ENCODE measurements around the gene ACVRL1. TPM values are rescaled to one million over a fixed set of nuclear protein-coding genes. Genes with fewer than 3 reads are reported as not detected.

The ACVRL1 gene
- total RNA-seq, 1 experiment from 2014 or later, result 0.98 TPM

DNA sequence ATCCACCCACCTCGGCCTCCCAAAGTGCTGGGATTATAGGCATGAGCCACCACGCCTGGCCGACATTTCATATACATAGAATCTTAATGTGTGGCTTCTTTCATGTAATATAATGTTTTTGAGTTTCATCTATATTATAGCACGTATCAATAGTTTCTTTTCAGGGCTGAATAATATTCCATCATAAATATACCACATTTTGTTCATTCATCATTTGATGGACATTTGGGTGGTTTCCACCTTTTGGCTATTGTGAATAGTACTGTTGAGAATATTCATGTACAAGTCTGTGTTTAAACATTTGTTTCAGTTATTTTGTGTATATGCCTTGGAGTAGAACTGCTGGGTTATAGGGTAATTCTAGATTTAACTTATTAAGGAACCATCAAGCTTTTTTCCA lies 56.2 kb downstream of the ACVRL1 start:
- peaks cover 9% of the 10 kb centered on the region for H3K36me3 Mint-ChIP-seq
- no peaks in the 10 kb centered on the region for H3K27me3 Mint-ChIP-seq (ENCODE audit: low read depth)
- TF ChIP-seq, protein P1, sequence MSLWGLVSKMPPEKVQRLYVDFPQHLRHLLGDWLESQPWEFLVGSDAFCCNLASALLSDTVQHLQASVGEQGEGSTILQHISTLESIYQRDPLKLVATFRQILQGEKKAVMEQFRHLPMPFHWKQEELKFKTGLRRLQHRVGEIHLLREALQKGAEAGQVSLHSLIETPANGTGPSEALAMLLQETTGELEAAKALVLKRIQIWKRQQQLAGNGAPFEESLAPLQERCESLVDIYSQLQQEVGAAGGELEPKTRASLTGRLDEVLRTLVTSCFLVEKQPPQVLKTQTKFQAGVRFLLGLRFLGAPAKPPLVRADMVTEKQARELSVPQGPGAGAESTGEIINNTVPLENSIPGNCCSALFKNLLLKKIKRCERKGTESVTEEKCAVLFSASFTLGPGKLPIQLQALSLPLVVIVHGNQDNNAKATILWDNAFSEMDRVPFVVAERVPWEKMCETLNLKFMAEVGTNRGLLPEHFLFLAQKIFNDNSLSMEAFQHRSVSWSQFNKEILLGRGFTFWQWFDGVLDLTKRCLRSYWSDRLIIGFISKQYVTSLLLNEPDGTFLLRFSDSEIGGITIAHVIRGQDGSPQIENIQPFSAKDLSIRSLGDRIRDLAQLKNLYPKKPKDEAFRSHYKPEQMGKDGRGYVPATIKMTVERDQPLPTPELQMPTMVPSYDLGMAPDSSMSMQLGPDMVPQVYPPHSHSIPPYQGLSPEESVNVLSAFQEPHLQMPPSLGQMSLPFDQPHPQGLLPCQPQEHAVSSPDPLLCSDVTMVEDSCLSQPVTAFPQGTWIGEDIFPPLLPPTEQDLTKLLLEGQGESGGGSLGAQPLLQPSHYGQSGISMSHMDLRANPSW (CRISPR knock-in tag; conservative IDR thresholded peaks at IDR 0.05; ENCODE audit: low read depth), result no peak
- no peak for TF ChIP-seq NR2C2 (CRISPR knock-in tag; IDR thresholded peaks at IDR 0.05)
- TF ChIP-seq ETV6 (CRISPR knock-in tag; IDR thresholded peaks at IDR 0.05), result no peak
- no peak for TF ChIP-seq IRF2 (CRISPR knock-in tag; IDR thresholded peaks at IDR 0.05; ENCODE audit: borderline replicate concordance, low read depth)
- TF ChIP-seq, protein P2, sequence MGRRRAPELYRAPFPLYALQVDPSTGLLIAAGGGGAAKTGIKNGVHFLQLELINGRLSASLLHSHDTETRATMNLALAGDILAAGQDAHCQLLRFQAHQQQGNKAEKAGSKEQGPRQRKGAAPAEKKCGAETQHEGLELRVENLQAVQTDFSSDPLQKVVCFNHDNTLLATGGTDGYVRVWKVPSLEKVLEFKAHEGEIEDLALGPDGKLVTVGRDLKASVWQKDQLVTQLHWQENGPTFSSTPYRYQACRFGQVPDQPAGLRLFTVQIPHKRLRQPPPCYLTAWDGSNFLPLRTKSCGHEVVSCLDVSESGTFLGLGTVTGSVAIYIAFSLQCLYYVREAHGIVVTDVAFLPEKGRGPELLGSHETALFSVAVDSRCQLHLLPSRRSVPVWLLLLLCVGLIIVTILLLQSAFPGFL (CRISPR knock-in tag; IDR thresholded peaks at IDR 0.05; ENCODE audit: borderline replicate concordance), result no peak
- TF ChIP-seq ZNF219 (CRISPR knock-in tag; IDR thresholded peaks at IDR 0.05; ENCODE audit: borderline replicate concordance), result no peak
- TF ChIP-seq EMX1 (CRISPR knock-in tag; IDR thresholded peaks at IDR 0.05), result no peak
- TF ChIP-seq, protein P3, sequence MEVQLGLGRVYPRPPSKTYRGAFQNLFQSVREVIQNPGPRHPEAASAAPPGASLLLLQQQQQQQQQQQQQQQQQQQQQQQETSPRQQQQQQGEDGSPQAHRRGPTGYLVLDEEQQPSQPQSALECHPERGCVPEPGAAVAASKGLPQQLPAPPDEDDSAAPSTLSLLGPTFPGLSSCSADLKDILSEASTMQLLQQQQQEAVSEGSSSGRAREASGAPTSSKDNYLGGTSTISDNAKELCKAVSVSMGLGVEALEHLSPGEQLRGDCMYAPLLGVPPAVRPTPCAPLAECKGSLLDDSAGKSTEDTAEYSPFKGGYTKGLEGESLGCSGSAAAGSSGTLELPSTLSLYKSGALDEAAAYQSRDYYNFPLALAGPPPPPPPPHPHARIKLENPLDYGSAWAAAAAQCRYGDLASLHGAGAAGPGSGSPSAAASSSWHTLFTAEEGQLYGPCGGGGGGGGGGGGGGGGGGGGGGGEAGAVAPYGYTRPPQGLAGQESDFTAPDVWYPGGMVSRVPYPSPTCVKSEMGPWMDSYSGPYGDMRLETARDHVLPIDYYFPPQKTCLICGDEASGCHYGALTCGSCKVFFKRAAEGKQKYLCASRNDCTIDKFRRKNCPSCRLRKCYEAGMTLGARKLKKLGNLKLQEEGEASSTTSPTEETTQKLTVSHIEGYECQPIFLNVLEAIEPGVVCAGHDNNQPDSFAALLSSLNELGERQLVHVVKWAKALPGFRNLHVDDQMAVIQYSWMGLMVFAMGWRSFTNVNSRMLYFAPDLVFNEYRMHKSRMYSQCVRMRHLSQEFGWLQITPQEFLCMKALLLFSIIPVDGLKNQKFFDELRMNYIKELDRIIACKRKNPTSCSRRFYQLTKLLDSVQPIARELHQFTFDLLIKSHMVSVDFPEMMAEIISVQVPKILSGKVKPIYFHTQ (CRISPR knock-in tag; IDR thresholded peaks at IDR 0.05), result no peak
- TF ChIP-seq, protein P4, sequence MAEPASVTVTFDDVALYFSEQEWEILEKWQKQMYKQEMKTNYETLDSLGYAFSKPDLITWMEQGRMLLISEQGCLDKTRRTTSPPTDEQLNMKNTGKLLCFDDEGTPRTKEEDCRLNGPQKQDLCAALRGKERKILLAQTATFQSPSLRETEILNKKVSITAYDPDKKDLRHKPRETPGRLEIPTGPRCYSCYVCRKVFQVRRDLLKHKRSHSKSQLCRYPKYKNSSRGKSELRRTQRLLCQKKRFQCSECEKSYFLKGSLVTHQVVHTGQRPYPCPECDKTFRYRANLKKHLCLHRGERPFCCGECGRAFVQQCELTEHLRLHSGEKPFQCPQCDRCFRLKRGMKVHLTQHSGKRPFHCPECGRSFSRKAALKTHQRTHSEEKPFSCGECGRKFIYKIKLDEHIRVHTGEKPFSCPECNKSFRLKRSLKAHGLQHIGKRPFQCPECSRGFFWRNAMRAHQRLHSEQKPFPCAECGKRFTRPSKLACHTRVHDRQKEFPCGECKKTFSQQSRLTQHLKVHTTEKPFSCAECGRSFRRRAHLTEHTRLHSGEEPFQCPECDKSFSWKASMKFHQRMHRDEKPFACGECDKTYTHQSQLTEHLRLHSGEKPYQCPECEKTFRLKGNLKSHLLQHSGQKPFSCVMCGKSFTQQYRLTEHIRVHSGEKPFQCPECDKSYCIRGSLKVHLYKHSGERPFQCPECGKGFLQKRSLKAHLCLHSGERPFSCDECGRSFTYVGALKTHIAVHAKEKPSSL (CRISPR knock-in tag; conservative IDR thresholded peaks at IDR 0.05), result no peak
- TF ChIP-seq, protein P5, sequence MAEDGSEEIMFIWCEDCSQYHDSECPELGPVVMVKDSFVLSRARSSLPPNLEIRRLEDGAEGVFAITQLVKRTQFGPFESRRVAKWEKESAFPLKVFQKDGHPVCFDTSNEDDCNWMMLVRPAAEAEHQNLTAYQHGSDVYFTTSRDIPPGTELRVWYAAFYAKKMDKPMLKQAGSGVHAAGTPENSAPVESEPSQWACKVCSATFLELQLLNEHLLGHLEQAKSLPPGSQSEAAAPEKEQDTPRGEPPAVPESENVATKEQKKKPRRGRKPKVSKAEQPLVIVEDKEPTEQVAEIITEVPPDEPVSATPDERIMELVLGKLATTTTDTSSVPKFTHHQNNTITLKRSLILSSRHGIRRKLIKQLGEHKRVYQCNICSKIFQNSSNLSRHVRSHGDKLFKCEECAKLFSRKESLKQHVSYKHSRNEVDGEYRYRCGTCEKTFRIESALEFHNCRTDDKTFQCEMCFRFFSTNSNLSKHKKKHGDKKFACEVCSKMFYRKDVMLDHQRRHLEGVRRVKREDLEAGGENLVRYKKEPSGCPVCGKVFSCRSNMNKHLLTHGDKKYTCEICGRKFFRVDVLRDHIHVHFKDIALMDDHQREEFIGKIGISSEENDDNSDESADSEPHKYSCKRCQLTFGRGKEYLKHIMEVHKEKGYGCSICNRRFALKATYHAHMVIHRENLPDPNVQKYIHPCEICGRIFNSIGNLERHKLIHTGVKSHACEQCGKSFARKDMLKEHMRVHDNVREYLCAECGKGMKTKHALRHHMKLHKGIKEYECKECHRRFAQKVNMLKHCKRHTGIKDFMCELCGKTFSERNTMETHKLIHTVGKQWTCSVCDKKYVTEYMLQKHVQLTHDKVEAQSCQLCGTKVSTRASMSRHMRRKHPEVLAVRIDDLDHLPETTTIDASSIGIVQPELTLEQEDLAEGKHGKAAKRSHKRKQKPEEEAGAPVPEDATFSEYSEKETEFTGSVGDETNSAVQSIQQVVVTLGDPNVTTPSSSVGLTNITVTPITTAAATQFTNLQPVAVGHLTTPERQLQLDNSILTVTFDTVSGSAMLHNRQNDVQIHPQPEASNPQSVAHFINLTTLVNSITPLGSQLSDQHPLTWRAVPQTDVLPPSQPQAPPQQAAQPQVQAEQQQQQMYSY (CRISPR knock-in tag; IDR thresholded peaks at IDR 0.05), result no peak
- TF ChIP-seq NFYB (CRISPR knock-in tag; conservative IDR thresholded peaks at IDR 0.05; ENCODE audit: low read depth), result no peak
- TF ChIP-seq, protein P6, sequence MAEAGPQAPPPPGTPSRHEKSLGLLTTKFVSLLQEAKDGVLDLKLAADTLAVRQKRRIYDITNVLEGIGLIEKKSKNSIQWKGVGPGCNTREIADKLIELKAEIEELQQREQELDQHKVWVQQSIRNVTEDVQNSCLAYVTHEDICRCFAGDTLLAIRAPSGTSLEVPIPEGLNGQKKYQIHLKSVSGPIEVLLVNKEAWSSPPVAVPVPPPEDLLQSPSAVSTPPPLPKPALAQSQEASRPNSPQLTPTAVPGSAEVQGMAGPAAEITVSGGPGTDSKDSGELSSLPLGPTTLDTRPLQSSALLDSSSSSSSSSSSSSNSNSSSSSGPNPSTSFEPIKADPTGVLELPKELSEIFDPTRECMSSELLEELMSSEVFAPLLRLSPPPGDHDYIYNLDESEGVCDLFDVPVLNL (CRISPR knock-in tag; IDR thresholded peaks at IDR 0.05; ENCODE audit: borderline replicate concordance, low read depth), result no peak
- no peak overlapping the region for H3K4me3 Mint-ChIP-seq
- no peak overlapping the region for H3K27ac Mint-ChIP-seq
- H3K4me1 Mint-ChIP-seq, result peaks cover 15% of the 10 kb centered on the region
- ATAC-seq (no peak), DNase-seq (ENCODE audit: low spot score) (no peak)
- CTCF ChIA-PET, result no interaction called here
- POLR2A ChIA-PET, result no interaction called here
- H3K9me3 Mint-ChIP-seq, result peaks cover 9% of the 10 kb centered on the region

All from WTC11 (cell line).